Medulla oblongata (tissue), 1 donor: ENCODE measurements around the gene GNG13.

Source experiments
- DNase-seq: peaks from one replicate; pipeline ENCODE4 v3.0.0-alpha.2; 2015; ENCODE audit errors: extremely low spot score

Gene GNG13

GRCh38 chr16:794091-794822, 6.3 kb downstream of the GNG13 start:
- DNase-seq = no peak

GRCh38 chr16:793414-793813, 7.1 kb downstream of the GNG13 start:
- DNase-seq = no peak

GRCh38 chr16:792221-792995, 8.1 kb downstream of the GNG13 start:
- no peak for DNase-seq

GRCh38 chr16:791131-791530, 9.4 kb downstream of the GNG13 start:
- DNase-seq = no peak

GRCh38 chr16:790086-790485, 10.4 kb downstream of the GNG13 start:
- DNase-seq = no peak

- no peak for DNase-seq
Observed at GRCh38 chr16:789191-789850, 11.2 kb downstream of the GNG13 start.

GRCh38 chr16:788399-789126, 12.0 kb downstream of the GNG13 start, which contains the start of gene CHTF18:
TSS of gene CHTF18 (plus strand) at chr16:788620. CDS start at chr16:788685, 65 bp downstream.
- peak; percentile 93 for DNase-seq

- no peak for DNase-seq
Observed at GRCh38 chr16:787978-788398, 12.5 kb downstream of the GNG13 start, which contains the start of gene RPUSD1. TSS of gene RPUSD1 (minus strand) at chr16:788381. CDS start at chr16:787737, 644 bp downstream.

GRCh38 chr16:787321-787966, 13.1 kb downstream of the GNG13 start:
- no peak for DNase-seq

- DNase-seq = peak; percentile 40
Observed at GRCh38 chr16:785563-786535, 14.7 kb downstream of the GNG13 start.

GRCh38 chr16:784431-784830, 16.1 kb downstream of the GNG13 start:
- DNase-seq = no peak

GRCh38 chr16:783404-784161, 17.0 kb downstream of the GNG13 start:
- DNase-seq = no peak

- no peak for DNase-seq
Observed at GRCh38 chr16:782766-783403, 17.6 kb downstream of the GNG13 start.

- DNase-seq = no peak
Observed at GRCh38 chr16:782258-782657, 18.3 kb downstream of the GNG13 start.

- DNase-seq = no peak
Observed at GRCh38 chr16:781346-782010, 19.1 kb downstream of the GNG13 start.

- DNase-seq = no peak
Observed at GRCh38 chr16:780296-780695, 20.2 kb downstream of the GNG13 start.

GRCh38 chr16:779561-779960, 21.0 kb downstream of the GNG13 start:
- no peak for DNase-seq

GRCh38 chr16:778909-779527, 21.5 kb downstream of the GNG13 start:
- no peak for DNase-seq
